ENCODE measurements around the gene FBLN1.
"Not testable (repeated sequence)": the region's sequence is repeated elsewhere in the genome, so short reads cannot be mapped to it uniquely, and the experiment has no call there.

The FBLN1 gene

GRCh38 chr22:45502215-45503049 is at the start of gene FBLN1:
Gene FBLN1, plus strand, starts transcription at chr22:45502883. Its CDS starts 103 bp downstream, at chr22:45502986.
- no peak for DNase-seq (ENCODE audit: low read depth in 2 of 2)

GRCh38 chr22:45453764-45454163 is 48.9 kb upstream of the FBLN1 start:
- no peak for DNase-seq (ENCODE audit: low read depth in 2 of 2)

- peak in 1 of 2 experiments; percentile 77 for DNase-seq (ENCODE audit: low read depth in 2 of 2)
Observed at GRCh38 chr22:45454275-45454674, 48.4 kb upstream of the FBLN1 start.

- DNase-seq (ENCODE audit: low read depth in 2 of 2) = no peak
Observed at GRCh38 chr22:45455212-45455611, 47.5 kb upstream of the FBLN1 start.

GRCh38 chr22:45455621-45456020 is 47.1 kb upstream of the FBLN1 start:
- no peak for DNase-seq (ENCODE audit: low read depth in 2 of 2)

- no peak for DNase-seq (ENCODE audit: low read depth in 2 of 2)
Observed at GRCh38 chr22:45456811-45457210, 45.9 kb upstream of the FBLN1 start.

- DNase-seq (ENCODE audit: low read depth in 2 of 2) = no peak
Observed at GRCh38 chr22:45458532-45458931, 44.2 kb upstream of the FBLN1 start.

- no peak for DNase-seq (ENCODE audit: low read depth in 2 of 2)
Observed at GRCh38 chr22:45459235-45459634, 43.4 kb upstream of the FBLN1 start.

- DNase-seq (ENCODE audit: low read depth in 2 of 2) = peak in 1 of 2 experiments; percentile 71
Observed at GRCh38 chr22:45460288-45461109, 42.2 kb upstream of the FBLN1 start.

GRCh38 chr22:45462034-45462655 is 40.5 kb upstream of the FBLN1 start:
- DNase-seq (ENCODE audit: low read depth in 2 of 2) = no peak

GRCh38 chr22:45463691-45464090 is 39.0 kb upstream of the FBLN1 start:
- not testable (repeated sequence) for DNase-seq (ENCODE audit: low read depth in 2 of 2)

- DNase-seq (ENCODE audit: low read depth in 2 of 2) = no peak
Observed at GRCh38 chr22:45465633-45466032, 37.0 kb upstream of the FBLN1 start.

GRCh38 chr22:45468872-45469271 is 33.8 kb upstream of the FBLN1 start:
- DNase-seq (ENCODE audit: low read depth in 2 of 2) = no peak

- DNase-seq (ENCODE audit: low read depth in 2 of 2) = peak in 1 of 2 experiments; percentile 53
Observed at GRCh38 chr22:45469281-45470073, 33.2 kb upstream of the FBLN1 start.

- DNase-seq (ENCODE audit: low read depth in 2 of 2) = no peak
Observed at GRCh38 chr22:45470871-45471270, 31.8 kb upstream of the FBLN1 start.

GRCh38 chr22:45472426-45472825 is 30.3 kb upstream of the FBLN1 start:
- no peak for DNase-seq (ENCODE audit: low read depth in 2 of 2)

GRCh38 chr22:45473626-45474237 is 29.0 kb upstream of the FBLN1 start:
- no peak for DNase-seq (ENCODE audit: low read depth in 2 of 2)

GRCh38 chr22:45475063-45475747 is 27.5 kb upstream of the FBLN1 start:
- peak; percentile 79 to 82 for DNase-seq (ENCODE audit: low read depth in 2 of 2)

- DNase-seq (ENCODE audit: low read depth in 2 of 2) = no peak
Observed at GRCh38 chr22:45475851-45476514, 26.7 kb upstream of the FBLN1 start.

GRCh38 chr22:45476814-45477213 is 25.9 kb upstream of the FBLN1 start:
- DNase-seq (ENCODE audit: low read depth in 2 of 2) = no peak
